ENCODE results near the gene FBXO7. TPM values are rescaled to one million over a fixed set of nuclear protein-coding genes. Genes with fewer than 3 reads are reported as not detected.

The FBXO7 gene
- total and polyA plus RNA-seq, 7 donors, result 25.6 to 49.8 (median 28.2) TPM

- intact Hi-C loops (cut with DNase I), result loop anchor here (2.0 to 5.0 kb wide), 3 partner anchors 268 to 473 kb away; no protein-coding TSS in a partner anchor
- H3K27ac ChIP-seq, result peak overlapping the region; percentile 58
- H3K36me3 ChIP-seq (ENCODE audit: insufficient read depth in 1 of 2, low read depth in 1 of 2), result no peaks in the 10 kb centered on the region
- H3K9me3 ChIP-seq, result peaks cover 2% of the 10 kb centered on the region
- peak; percentile 84 for TF ChIP-seq CTCF (IDR thresholded peaks at IDR 0.05)
- 24 to 35% (median 30%) methylated on average over 29 of the region's 29 CpGs for WGBS, 3 donors
- ATAC-seq (peak; percentile 72 to 84 (median 76)), DNase-seq (peak; percentile 85 to 90)
- peaks cover 18% of the 10 kb centered on the region for H3K4me1 ChIP-seq
- peak overlapping the region; percentile 22 for H3K4me3 ChIP-seq
- H3K27me3 ChIP-seq (ENCODE audit: insufficient read depth in 3 of 3, low read length in 2 of 3), result peaks cover 0 to 8% (median 0%) of the 10 kb centered on the region in 3 donors
These were observed 54.7 kb downstream of the FBXO7 start for GRCh38 chr22:32528984-32529982.

GRCh38 chr22:32531228-32531627 is 56.6 kb downstream of the FBXO7 start:
- Histone ChIP-seq H3K9me3 (no peaks in the 10 kb centered on the region), H3K27me3 (ENCODE audit: insufficient read depth in 3 of 3, low read length in 2 of 3) (peaks cover 0 to 16% (median 2%) of the 10 kb centered on the region in 3 donors), H3K36me3 (ENCODE audit: insufficient read depth in 1 of 2, low read depth in 1 of 2) (no peaks in the 10 kb centered on the region), H3K4me1 (peaks cover 18% of the 10 kb centered on the region), H3K27ac (peak overlapping the region; percentile 64), H3K4me3 (no peak overlapping the region)
- ATAC-seq (peak in 1 of 4 donors; percentile 9), DNase-seq (peak in 1 of 2 donors; percentile 21)
- intact Hi-C loops (cut with DNase I), result loop anchor here (5.0 to 10.0 kb wide), 4 partner anchors 91 to 456 kb away; no protein-coding TSS in a partner anchor
- TF ChIP-seq CTCF (IDR thresholded peaks at IDR 0.05), result no peak
- WGBS, 3 donors, result 49 to 51% (median 49%) methylated on average over 7 of the region's 7 CpGs

- Histone ChIP-seq H3K27ac (peak overlapping the region; percentile 64), H3K9me3 (no peaks in the 10 kb centered on the region), H3K27me3 (ENCODE audit: insufficient read depth in 3 of 3, low read length in 2 of 3) (peaks cover 0 to 16% (median 5%) of the 10 kb centered on the region in 3 donors), H3K4me1 (peaks cover 18% of the 10 kb centered on the region), H3K4me3 (no peak overlapping the region), H3K36me3 (ENCODE audit: insufficient read depth in 1 of 2, low read depth in 1 of 2) (no peaks in the 10 kb centered on the region)
- peak; percentile 19 to 71 (median 66) for ATAC-seq
- intact Hi-C loops (cut with DNase I), result loop anchor here (5.0 to 10.0 kb wide), 4 partner anchors 90 to 455 kb away; no protein-coding TSS in a partner anchor
- peak; percentile 90 to 93 for DNase-seq
- 41 to 46% (median 41%) methylated on average over 19 of the region's 19 CpGs for WGBS, 3 donors
- no peak for TF ChIP-seq CTCF (IDR thresholded peaks at IDR 0.05)
These were observed 57.6 kb downstream of the FBXO7 start for GRCh38 chr22:32531931-32532819.

GRCh38 chr22:32532820-32533128 is 58.2 kb downstream of the FBXO7 start:
- Histone ChIP-seq H3K4me1 (peaks cover 18% of the 10 kb centered on the region), H3K36me3 (ENCODE audit: insufficient read depth in 1 of 2, low read depth in 1 of 2) (no peaks in the 10 kb centered on the region)
- intact Hi-C loops (cut with DNase I), result loop anchor here (5.0 to 10.0 kb wide), 4 partner anchors 90 to 455 kb away; no protein-coding TSS in a partner anchor

More at GRCh38 chr22:32532820-32533128, 58.2 kb downstream of the FBXO7 start:
- ATAC-seq (peak in 1 of 4 donors; percentile 39), DNase-seq (no peak)
- Histone ChIP-seq H3K4me3 (no peak overlapping the region), H3K27ac (peak overlapping the region; percentile 64), H3K9me3 (no peaks in the 10 kb centered on the region), H3K27me3 (ENCODE audit: insufficient read depth in 3 of 3, low read length in 2 of 3) (peaks cover 0 to 16% (median 5%) of the 10 kb centered on the region in 3 donors)
- TF ChIP-seq CTCF (IDR thresholded peaks at IDR 0.05), result no peak
- 47 to 56% (median 52%) methylated on average over 10 of the region's 10 CpGs for WGBS, 3 donors

Data from psoas muscle (tissue), 8 donors.